Mesodermal cell (in vitro differentiated cells): ENCODE measurements around the gene LIN7A.

ENCODE experiments used
- H3K27ac ChIP-seq: 2 replicates; pipeline ENCODE4 v1.7.0; 2013; ENCODE audit warnings: mild to moderate bottlenecking, low read depth, low read length, moderate library complexity; ENCODE audit not compliant: severe bottlenecking
- H3K36me3 ChIP-seq: 2 replicates; pipeline ENCODE4 v1.7.1; 2013; ENCODE audit warnings: mild to moderate bottlenecking, low read length, moderate library complexity; ENCODE audit not compliant: control insufficient read depth, insufficient read depth
- H3K4me1 ChIP-seq: one replicate; pipeline ENCODE4 v1.7.1; 2013; ENCODE audit warnings: mild to moderate bottlenecking, low read length; ENCODE audit not compliant: insufficient read depth, control insufficient read depth, poor library complexity, severe bottlenecking
- H3K4me3 ChIP-seq: 2 replicates; pipeline ENCODE4 v1.7.0; 2013; ENCODE audit warnings: low read length, control low read depth, mild to moderate bottlenecking; ENCODE audit not compliant: insufficient read depth, poor library complexity, severe bottlenecking; ENCODE audit errors: extremely low read depth
- H3K9me3 ChIP-seq: 2 replicates; pipeline ENCODE4 v1.7.1; 2013; ENCODE audit warnings: mild to moderate bottlenecking, low read length, moderate library complexity; ENCODE audit not compliant: control insufficient read depth
- WGBS, 2 experiments: methylation state at CpG; one replicate each; pipeline ENCODE4 v1.1.5; 2013; ENCODE audit warnings: missing lambda C conversion rate in 2 of 2; ENCODE audit not compliant: insufficient coverage in 2 of 2; 5-methylcytosine and 5-hydroxymethylcytosine counted together

The LIN7A gene

DNA sequence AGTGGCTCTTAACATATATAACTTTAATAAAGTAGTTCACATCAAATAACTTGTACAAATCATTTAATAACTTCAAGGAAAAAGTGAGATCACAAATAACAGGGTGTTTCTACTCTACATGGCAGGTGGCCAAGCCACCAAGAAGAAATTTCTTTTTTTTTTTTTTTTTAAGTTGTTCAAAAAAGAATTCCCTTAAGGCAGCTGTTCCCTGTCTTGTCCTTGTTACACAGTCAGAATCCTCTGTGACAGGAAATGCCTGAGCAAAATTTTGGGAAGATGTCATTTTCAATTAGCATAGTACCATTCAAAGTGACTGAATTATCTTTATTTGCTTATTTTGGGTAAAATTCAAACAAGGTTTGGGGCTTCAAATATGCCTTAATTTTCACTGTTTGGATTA lies 79.4 kb downstream of the LIN7A start:
- Histone ChIP-seq H3K4me1 (no peaks in the 10 kb centered on the region), H3K27ac (no peak overlapping the region), H3K9me3 (no peaks in the 10 kb centered on the region), H3K36me3 (no peaks in the 10 kb centered on the region), H3K4me3 (no peak overlapping the region)

DNA sequence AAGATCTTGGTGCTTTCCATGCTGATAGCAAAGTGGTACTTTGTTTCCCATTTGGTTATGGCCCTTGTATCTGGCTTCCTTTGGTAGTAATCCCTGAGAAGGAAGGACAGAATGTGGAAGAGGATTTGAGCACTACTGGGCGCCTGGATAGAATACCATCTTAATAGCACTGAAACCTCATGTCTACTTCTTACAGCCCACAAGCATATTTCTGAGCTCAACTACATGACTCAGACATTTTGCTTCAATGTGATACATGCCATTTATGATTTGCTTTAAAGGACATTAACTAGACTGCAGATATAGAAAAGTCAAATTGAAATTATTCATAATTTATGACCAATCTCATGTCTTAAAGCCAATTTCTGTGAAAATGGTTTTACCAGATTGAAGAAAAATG lies 80.4 kb downstream of the LIN7A start:
- WGBS, 2 experiments, result no CpG with 5 or more reads among the region's 1 CpG
- Histone ChIP-seq H3K9me3 (no peaks in the 10 kb centered on the region), H3K4me3 (no peak overlapping the region), H3K27ac (no peak overlapping the region), H3K36me3 (no peaks in the 10 kb centered on the region), H3K4me1 (no peaks in the 10 kb centered on the region)

- Histone ChIP-seq H3K4me3 (no peak overlapping the region), H3K4me1 (no peaks in the 10 kb centered on the region), H3K27ac (no peak overlapping the region), H3K36me3 (no peaks in the 10 kb centered on the region), H3K9me3 (no peaks in the 10 kb centered on the region)
Measured at GRCh38 chr12:80849337-80849736, 88.4 kb downstream of the LIN7A start.

DNA sequence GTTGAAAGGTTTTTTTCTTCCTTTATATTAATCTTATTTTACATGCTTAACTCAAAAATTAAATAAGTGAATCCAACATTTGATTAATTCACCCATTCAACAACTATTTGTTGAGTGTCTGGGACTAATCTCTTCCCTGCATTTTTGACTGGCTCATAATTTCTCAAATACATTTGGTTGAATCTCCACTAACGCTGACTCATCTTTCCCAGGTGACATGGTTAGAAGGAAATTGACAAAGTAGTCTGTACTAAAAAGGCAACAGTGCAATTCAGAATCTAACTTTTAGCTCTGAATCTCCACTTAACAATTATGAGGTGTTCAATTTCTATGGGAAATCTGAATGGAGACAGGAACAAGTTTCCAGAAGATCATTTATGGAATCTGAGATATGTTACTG lies 88.9 kb downstream of the LIN7A start:
- WGBS, 2 experiments, result no CpG with 5 or more reads among the region's 1 CpG
- Histone ChIP-seq H3K36me3 (no peaks in the 10 kb centered on the region), H3K27ac (no peak overlapping the region), H3K9me3 (no peaks in the 10 kb centered on the region), H3K4me3 (no peak overlapping the region), H3K4me1 (no peaks in the 10 kb centered on the region)

DNA sequence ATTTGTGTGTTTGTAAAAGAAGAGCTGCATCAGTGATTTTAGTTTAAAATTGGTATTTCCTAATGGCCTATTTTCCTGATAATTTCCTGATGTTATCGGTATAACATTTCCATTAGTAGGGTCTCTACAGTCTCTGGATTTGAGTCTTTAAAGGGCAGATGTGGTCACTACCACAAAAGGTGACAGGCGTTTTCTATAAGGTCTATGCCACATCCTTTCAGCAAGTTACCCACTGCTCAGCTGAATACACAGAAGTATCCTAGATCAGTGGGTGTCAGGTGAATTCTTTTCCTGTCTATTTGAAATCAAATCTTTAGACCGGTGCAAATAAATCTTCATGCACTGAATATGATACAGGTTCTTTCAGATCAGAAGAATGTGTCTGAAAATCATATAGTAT lies 90.2 kb downstream of the LIN7A start:
- Histone ChIP-seq H3K4me1 (no peaks in the 10 kb centered on the region), H3K27ac (no peak overlapping the region), H3K9me3 (no peaks in the 10 kb centered on the region), H3K36me3 (no peaks in the 10 kb centered on the region), H3K4me3 (no peak overlapping the region)
- WGBS, 2 experiments, result no CpG with 5 or more reads among the region's 3 CpGs

DNA sequence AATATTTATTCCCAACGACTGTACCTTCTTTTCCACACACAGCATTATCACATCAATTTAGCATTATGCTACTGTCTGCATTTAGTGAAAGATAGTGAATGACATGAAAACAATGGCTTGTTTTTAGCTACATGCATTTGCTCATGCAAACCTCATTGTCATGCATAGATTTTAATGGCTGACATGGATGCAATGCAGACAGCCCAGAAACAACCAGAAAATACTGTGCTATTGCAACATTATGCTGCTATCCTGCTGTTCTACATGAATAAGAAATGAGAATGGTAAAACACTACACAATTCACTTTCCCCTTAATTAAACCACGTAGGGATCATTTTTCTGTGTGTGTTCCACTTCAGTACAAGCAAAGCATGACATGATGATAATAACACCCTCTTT lies 90.8 kb downstream of the LIN7A start:
- Histone ChIP-seq H3K4me3 (no peak overlapping the region), H3K36me3 (no peaks in the 10 kb centered on the region), H3K27ac (no peak overlapping the region), H3K4me1 (no peaks in the 10 kb centered on the region), H3K9me3 (no peaks in the 10 kb centered on the region)
- 33 to 80% methylated on average over 1 of the region's 2 CpGs for WGBS, 2 experiments

DNA sequence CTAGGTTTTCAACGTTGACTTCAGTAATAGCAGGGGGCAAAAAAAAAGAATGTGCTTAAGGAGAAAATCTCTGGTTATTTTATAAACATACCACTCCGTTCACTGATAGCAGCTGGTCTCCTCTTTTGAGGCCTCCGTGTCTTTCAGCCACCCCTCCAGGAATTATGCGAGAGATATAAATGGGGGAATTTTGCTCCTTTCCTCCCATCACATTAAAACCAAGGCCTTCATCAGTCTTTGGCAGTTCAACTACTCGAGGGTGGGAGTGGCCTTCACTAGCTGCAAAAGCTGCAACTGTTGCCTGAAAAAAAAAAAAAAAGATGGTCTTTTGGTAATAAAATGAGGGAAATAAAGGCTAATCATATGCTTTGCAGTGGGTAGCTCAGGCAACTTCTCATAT lies 92.1 kb downstream of the LIN7A start:
- no peaks in the 10 kb centered on the region for H3K4me1 ChIP-seq
- WGBS, 2 experiments, result 40% methylated on average over 1 of the region's 5 CpGs; no CpG with 5 or more reads in 1 of the 2 experiments
- H3K27ac ChIP-seq, result no peak overlapping the region
- H3K36me3 ChIP-seq, result no peaks in the 10 kb centered on the region
- no peaks in the 10 kb centered on the region for H3K9me3 ChIP-seq
- H3K4me3 ChIP-seq, result no peak overlapping the region

DNA sequence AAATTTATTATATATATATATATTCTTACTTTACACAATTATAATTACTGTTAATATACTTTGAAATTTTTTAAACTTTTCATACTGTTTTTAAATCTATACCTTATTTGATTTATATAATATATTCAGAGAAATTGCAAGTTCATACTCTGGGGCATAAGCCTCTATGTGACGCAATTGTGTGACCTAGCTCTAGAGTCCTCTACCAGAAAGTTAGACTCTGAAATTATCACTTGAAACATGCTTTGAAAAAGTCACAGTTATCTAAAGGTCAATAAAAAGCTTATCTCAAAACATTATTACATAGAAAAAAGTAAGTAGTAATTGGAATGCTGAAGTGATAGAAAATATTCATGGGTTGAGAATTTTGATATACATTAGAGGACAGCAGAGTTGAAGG lies 93.8 kb downstream of the LIN7A start:
- H3K9me3 ChIP-seq, result no peaks in the 10 kb centered on the region
- H3K4me1 ChIP-seq, result no peaks in the 10 kb centered on the region
- H3K36me3 ChIP-seq, result no peaks in the 10 kb centered on the region
- no peak overlapping the region for H3K27ac ChIP-seq
- WGBS, 2 experiments, result no CpG with 5 or more reads among the region's 1 CpG
- H3K4me3 ChIP-seq, result no peak overlapping the region

GRCh38 chr12:80838708-80839107 lies 99.0 kb downstream of the LIN7A start:
- no CpG with 5 or more reads among the region's 1 CpG for WGBS, 2 experiments
- Histone ChIP-seq H3K4me1 (no peaks in the 10 kb centered on the region), H3K9me3 (no peaks in the 10 kb centered on the region), H3K36me3 (no peaks in the 10 kb centered on the region), H3K4me3 (no peak overlapping the region), H3K27ac (no peak overlapping the region)

DNA sequence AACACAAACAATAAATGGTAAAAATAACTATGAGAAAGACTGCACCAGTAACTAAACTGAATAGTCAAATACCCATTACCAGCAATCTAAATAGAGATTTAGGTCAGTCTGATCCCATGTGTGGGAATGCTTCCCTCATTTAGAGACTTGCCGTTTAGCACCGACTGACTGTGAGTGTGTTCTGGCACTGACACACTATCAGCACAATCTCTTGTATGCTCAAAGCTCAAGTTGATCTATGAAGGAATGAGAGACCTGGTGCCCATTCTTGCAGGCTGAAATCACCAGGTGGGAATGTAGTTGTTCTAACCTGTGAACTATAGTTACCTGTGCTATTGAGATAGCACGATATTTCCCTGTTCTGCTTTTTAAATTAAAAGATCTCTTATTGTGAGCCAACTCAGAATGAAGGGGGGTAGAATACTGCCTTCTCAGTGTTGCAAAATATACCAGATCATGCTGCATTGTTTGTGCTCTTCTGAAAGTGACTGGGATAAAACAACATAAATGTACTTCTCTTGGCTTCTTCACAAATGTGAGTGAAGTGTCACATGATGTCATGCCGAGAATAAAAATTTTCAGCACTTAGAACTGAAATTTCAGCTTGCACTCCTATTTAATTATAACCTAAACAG lies 99.6 kb downstream of the LIN7A start:
- WGBS, 2 experiments, result 79 to 100% methylated on average over 1 to 2 of the region's 4 CpGs
- no peaks in the 10 kb centered on the region for H3K9me3 ChIP-seq
- H3K4me1 ChIP-seq, result no peaks in the 10 kb centered on the region
- no peak overlapping the region for H3K4me3 ChIP-seq
- H3K27ac ChIP-seq, result no peak overlapping the region
- H3K36me3 ChIP-seq, result no peaks in the 10 kb centered on the region

- Histone ChIP-seq H3K4me1 (no peaks in the 10 kb centered on the region), H3K27ac (no peak overlapping the region), H3K36me3 (no peaks in the 10 kb centered on the region), H3K4me3 (no peak overlapping the region), H3K9me3 (no peaks in the 10 kb centered on the region)
- WGBS, 2 experiments, result 0 to 38% methylated on average over 1 to 3 of the region's 5 CpGs
Measured at GRCh38 chr12:80837342-80837978, 100.3 kb downstream of the LIN7A start.
